ENCODE data around the gene NUDT6.

NUDT6 gene

DNA sequence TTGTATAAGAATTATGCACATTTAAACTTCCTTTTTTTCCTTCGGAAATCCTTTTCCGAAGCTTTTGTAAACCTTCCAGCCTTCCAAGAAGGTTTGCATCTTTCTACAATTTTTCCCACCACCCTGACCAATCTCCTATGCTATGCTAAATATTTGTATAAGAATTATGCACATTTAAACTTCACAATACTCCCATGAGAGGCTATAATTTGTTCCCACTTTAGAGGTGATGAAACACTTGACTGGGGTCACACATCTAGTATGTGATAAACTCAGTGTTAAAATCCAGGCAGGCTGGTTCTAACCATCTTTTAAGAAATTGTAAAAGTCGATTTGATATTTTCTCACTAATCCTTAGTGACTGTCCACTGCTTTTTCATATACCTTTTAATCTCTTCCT is 22.1 kb downstream of the NUDT6 start:
- Histone ChIP-seq H3K9ac (ENCODE audit: low read depth in 1 of 2, low read length in 2 of 2) (no peak overlapping the region), H3K9me3 (ENCODE audit: control insufficient read depth in 2 of 2, low read length in 2 of 2) (no peaks in the 10 kb centered on the region), H3K36me3 (ENCODE audit: control insufficient read depth in 2 of 2, insufficient read depth in 2 of 2, low read length in 2 of 2) (no peaks in the 10 kb centered on the region), H3K27me3 (ENCODE audit: control insufficient read depth in 2 of 2, insufficient read depth in 2 of 2, low read length in 2 of 2) (no peaks in the 10 kb centered on the region), H3K4me1 (ENCODE audit: control insufficient read depth in 2 of 2, insufficient read depth in 2 of 2, low read length in 2 of 2) (peaks cover 0 to 4% of the 10 kb centered on the region in 2 donors), H3K27ac (ENCODE audit: low read depth in 2 of 2, low read length in 2 of 2) (no peak overlapping the region), H3K4me3 (ENCODE audit: low read length in 2 of 2) (no peak overlapping the region)

DNA sequence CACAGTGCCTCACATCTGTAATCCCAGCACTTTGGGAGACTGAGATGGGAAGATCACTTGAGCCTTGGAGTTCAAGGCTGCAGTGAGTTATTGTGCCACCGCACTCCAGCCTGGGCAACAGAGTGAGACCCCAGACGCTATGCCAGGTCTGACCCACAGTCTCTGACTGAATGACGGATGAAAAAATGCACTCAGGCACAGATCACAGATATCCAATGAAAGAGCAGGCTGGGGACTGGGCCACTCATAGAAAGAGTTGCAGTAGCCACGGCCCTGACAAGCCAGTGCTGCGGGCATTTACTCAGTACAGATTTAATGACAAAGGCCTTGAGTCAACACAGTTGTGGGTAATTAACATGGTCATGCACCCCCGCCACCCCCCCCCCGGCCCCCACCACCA is 22.7 kb downstream of the NUDT6 start:
- peaks cover 0 to 4% of the 10 kb centered on the region in 2 donors for H3K4me1 ChIP-seq (ENCODE audit: control insufficient read depth in 2 of 2, insufficient read depth in 2 of 2, low read length in 2 of 2)
- H3K4me3 ChIP-seq (ENCODE audit: low read length in 2 of 2): no peak overlapping the region
- H3K27me3 ChIP-seq (ENCODE audit: control insufficient read depth in 2 of 2, insufficient read depth in 2 of 2, low read length in 2 of 2): no peaks in the 10 kb centered on the region
- H3K9me3 ChIP-seq (ENCODE audit: control insufficient read depth in 2 of 2, low read length in 2 of 2): no peaks in the 10 kb centered on the region
- no peaks in the 10 kb centered on the region for H3K36me3 ChIP-seq (ENCODE audit: control insufficient read depth in 2 of 2, insufficient read depth in 2 of 2, low read length in 2 of 2)
- no peak overlapping the region for H3K27ac ChIP-seq (ENCODE audit: low read depth in 2 of 2, low read length in 2 of 2)
- H3K9ac ChIP-seq (ENCODE audit: low read depth in 1 of 2, low read length in 2 of 2): no peak overlapping the region

DNA sequence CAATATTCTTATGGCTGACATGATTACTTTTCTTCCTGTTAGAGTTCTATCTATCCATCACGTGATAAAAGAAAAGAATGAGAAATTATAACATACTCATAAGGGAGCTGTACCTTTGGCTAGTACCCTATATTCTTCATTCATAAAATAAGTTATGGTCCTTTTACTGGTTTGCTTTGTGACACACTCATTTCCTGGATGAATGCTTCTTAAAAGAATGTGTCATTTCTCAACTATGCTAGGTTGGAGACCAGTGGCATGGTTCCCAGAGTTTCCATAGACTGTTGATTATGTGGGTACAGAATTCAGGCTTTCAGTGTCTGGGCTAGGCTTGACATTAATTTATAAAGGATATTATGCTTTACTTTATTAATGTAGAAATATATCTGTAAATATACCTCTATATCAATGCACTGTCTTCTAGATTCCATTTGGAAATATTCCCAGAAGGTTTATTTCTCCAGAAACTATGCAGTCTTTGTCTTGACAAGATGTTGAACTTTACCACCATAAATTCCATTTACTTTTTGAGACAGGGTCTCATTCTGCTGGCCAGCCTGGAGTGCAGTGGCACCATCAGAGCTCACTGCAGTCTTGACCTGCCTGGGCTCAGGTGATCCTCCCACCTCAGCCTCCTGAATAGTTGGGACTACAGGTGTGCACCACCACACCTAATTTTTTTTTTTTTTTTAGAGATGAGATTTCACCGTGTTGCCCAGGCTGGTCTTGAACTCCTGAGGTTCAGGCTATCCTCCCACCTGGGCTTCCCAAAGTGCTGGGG is 23.8 kb downstream of the NUDT6 start:
- no peaks in the 10 kb centered on the region for H3K9me3 ChIP-seq (ENCODE audit: control insufficient read depth in 2 of 2, low read length in 2 of 2)
- no peak overlapping the region for H3K27ac ChIP-seq (ENCODE audit: low read depth in 2 of 2, low read length in 2 of 2)
- no peaks in the 10 kb centered on the region for H3K27me3 ChIP-seq (ENCODE audit: control insufficient read depth in 2 of 2, insufficient read depth in 2 of 2, low read length in 2 of 2)
- H3K4me3 ChIP-seq (ENCODE audit: low read length in 2 of 2): no peak overlapping the region
- H3K36me3 ChIP-seq (ENCODE audit: control insufficient read depth in 2 of 2, insufficient read depth in 2 of 2, low read length in 2 of 2): no peaks in the 10 kb centered on the region
- peaks cover 0 to 4% of the 10 kb centered on the region in 2 donors for H3K4me1 ChIP-seq (ENCODE audit: control insufficient read depth in 2 of 2, insufficient read depth in 2 of 2, low read length in 2 of 2)
- H3K9ac ChIP-seq (ENCODE audit: low read depth in 1 of 2, low read length in 2 of 2): no peak overlapping the region

DNA sequence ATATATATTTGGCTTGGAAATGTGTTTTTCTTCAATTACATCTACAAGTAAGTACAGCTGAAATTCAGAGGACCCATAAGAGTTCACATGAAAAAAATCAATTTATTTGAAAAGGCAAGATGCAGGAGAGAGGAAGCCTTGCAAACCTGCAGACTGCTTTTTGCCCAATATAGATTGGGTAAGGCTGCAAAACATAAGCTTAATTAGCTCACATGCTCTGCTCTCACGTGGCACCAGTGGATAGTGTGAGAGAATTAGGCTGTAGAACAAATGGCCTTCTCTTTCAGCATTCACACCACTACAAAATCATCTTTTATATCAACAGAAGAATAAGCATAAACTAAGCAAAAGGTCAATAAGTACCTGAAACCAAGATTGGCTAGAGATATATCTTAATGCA is 26.1 kb downstream of the NUDT6 start:
- no peaks in the 10 kb centered on the region for H3K9me3 ChIP-seq (ENCODE audit: control insufficient read depth in 2 of 2, low read length in 2 of 2)
- no peak overlapping the region for H3K9ac ChIP-seq (ENCODE audit: low read depth in 1 of 2, low read length in 2 of 2)
- peaks cover 0 to 8% of the 10 kb centered on the region in 2 donors for H3K36me3 ChIP-seq (ENCODE audit: control insufficient read depth in 2 of 2, insufficient read depth in 2 of 2, low read length in 2 of 2)
- peaks cover 0 to 4% of the 10 kb centered on the region in 2 donors for H3K4me1 ChIP-seq (ENCODE audit: control insufficient read depth in 2 of 2, insufficient read depth in 2 of 2, low read length in 2 of 2)
- H3K27ac ChIP-seq (ENCODE audit: low read depth in 2 of 2, low read length in 2 of 2): no peak overlapping the region
- H3K27me3 ChIP-seq (ENCODE audit: control insufficient read depth in 2 of 2, insufficient read depth in 2 of 2, low read length in 2 of 2): no peaks in the 10 kb centered on the region
- H3K4me3 ChIP-seq (ENCODE audit: low read length in 2 of 2): no peak overlapping the region

DNA sequence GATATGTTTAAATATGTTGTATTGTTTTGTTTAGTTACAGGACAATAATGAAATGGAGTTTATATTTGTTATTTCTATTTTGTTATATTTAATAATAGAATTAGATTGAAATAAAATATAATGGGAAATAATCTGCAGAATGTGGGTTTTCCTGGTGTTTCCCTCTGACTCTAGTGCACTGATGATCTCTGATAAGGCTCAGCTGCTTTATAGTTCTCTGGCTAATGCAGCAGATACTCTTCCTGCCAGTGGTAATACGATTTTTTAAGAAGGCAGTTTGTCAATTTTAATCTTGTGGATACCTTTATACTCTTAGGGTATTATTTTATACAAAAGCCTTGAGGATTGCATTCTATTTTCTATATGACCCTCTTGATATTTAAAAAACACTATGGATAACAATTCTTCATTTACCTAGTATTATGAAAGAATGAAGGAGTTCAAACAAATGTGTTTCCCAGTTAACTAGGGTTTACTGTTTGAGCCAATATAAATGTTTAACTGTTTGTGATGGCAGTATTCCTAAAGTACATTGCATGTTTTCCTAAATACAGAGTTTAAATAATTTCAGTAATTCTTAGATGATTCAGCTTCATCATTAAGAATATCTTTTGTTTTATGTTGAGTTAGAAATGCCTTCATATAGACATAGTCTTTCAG is 26.9 kb downstream of the NUDT6 start:
- no peaks in the 10 kb centered on the region for H3K27me3 ChIP-seq (ENCODE audit: control insufficient read depth in 2 of 2, insufficient read depth in 2 of 2, low read length in 2 of 2)
- no peaks in the 10 kb centered on the region for H3K9me3 ChIP-seq (ENCODE audit: control insufficient read depth in 2 of 2, low read length in 2 of 2)
- no peak overlapping the region for H3K4me3 ChIP-seq (ENCODE audit: low read length in 2 of 2)
- no peak overlapping the region for H3K9ac ChIP-seq (ENCODE audit: low read depth in 1 of 2, low read length in 2 of 2)
- peaks cover 0 to 4% of the 10 kb centered on the region in 2 donors for H3K4me1 ChIP-seq (ENCODE audit: control insufficient read depth in 2 of 2, insufficient read depth in 2 of 2, low read length in 2 of 2)
- H3K27ac ChIP-seq (ENCODE audit: low read depth in 2 of 2, low read length in 2 of 2): no peak overlapping the region
- peaks cover 0 to 8% of the 10 kb centered on the region in 2 donors for H3K36me3 ChIP-seq (ENCODE audit: control insufficient read depth in 2 of 2, insufficient read depth in 2 of 2, low read length in 2 of 2)

- peaks cover 0 to 4% of the 10 kb centered on the region in 2 donors for H3K4me1 ChIP-seq (ENCODE audit: control insufficient read depth in 2 of 2, insufficient read depth in 2 of 2, low read length in 2 of 2)
- no peaks in the 10 kb centered on the region for H3K27me3 ChIP-seq (ENCODE audit: control insufficient read depth in 2 of 2, insufficient read depth in 2 of 2, low read length in 2 of 2)
- H3K27ac ChIP-seq (ENCODE audit: low read depth in 2 of 2, low read length in 2 of 2): no peak overlapping the region
- H3K9me3 ChIP-seq (ENCODE audit: control insufficient read depth in 2 of 2, low read length in 2 of 2): no peaks in the 10 kb centered on the region
- no peak overlapping the region for H3K9ac ChIP-seq (ENCODE audit: low read depth in 1 of 2, low read length in 2 of 2)
- no peak overlapping the region for H3K4me3 ChIP-seq (ENCODE audit: low read length in 2 of 2)
- H3K36me3 ChIP-seq (ENCODE audit: control insufficient read depth in 2 of 2, insufficient read depth in 2 of 2, low read length in 2 of 2): peaks cover 0 to 8% of the 10 kb centered on the region in 2 donors
Measured at GRCh38 chr4:122894827-122895226, 27.6 kb downstream of the NUDT6 start.

GRCh38 chr4:122890147-122890795 is 32.1 kb downstream of the NUDT6 start:
- Histone ChIP-seq H3K36me3 (ENCODE audit: control insufficient read depth in 2 of 2, insufficient read depth in 2 of 2, low read length in 2 of 2) (peaks cover 0 to 8% of the 10 kb centered on the region in 2 donors), H3K27ac (ENCODE audit: low read depth in 2 of 2, low read length in 2 of 2) (no peak overlapping the region), H3K4me1 (ENCODE audit: control insufficient read depth in 2 of 2, insufficient read depth in 2 of 2, low read length in 2 of 2) (no peaks in the 10 kb centered on the region), H3K9ac (ENCODE audit: low read depth in 1 of 2, low read length in 2 of 2) (no peak overlapping the region), H3K27me3 (ENCODE audit: control insufficient read depth in 2 of 2, insufficient read depth in 2 of 2, low read length in 2 of 2) (no peaks in the 10 kb centered on the region), H3K9me3 (ENCODE audit: control insufficient read depth in 2 of 2, low read length in 2 of 2) (no peaks in the 10 kb centered on the region), H3K4me3 (ENCODE audit: low read length in 2 of 2) (no peak overlapping the region)

- Histone ChIP-seq H3K4me3 (ENCODE audit: low read length in 2 of 2) (no peak overlapping the region), H3K9ac (ENCODE audit: low read depth in 1 of 2, low read length in 2 of 2) (no peak overlapping the region), H3K9me3 (ENCODE audit: control insufficient read depth in 2 of 2, low read length in 2 of 2) (no peaks in the 10 kb centered on the region), H3K36me3 (ENCODE audit: control insufficient read depth in 2 of 2, insufficient read depth in 2 of 2, low read length in 2 of 2) (peaks cover 0 to 8% of the 10 kb centered on the region in 2 donors), H3K27ac (ENCODE audit: low read depth in 2 of 2, low read length in 2 of 2) (no peak overlapping the region), H3K4me1 (ENCODE audit: control insufficient read depth in 2 of 2, insufficient read depth in 2 of 2, low read length in 2 of 2) (no peaks in the 10 kb centered on the region), H3K27me3 (ENCODE audit: control insufficient read depth in 2 of 2, insufficient read depth in 2 of 2, low read length in 2 of 2) (no peaks in the 10 kb centered on the region)
Measured at GRCh38 chr4:122889726-122890125, 32.7 kb downstream of the NUDT6 start.

- H3K9ac ChIP-seq (ENCODE audit: low read depth in 1 of 2, low read length in 2 of 2): no peak overlapping the region
- H3K9me3 ChIP-seq (ENCODE audit: control insufficient read depth in 2 of 2, low read length in 2 of 2): no peaks in the 10 kb centered on the region
Measured at GRCh38 chr4:122884499-122884898, 37.9 kb downstream of the NUDT6 start.

More at GRCh38 chr4:122884499-122884898, 37.9 kb downstream of the NUDT6 start:
- no peaks in the 10 kb centered on the region for H3K4me1 ChIP-seq (ENCODE audit: control insufficient read depth in 2 of 2, insufficient read depth in 2 of 2, low read length in 2 of 2)
- H3K27ac ChIP-seq (ENCODE audit: low read depth in 2 of 2, low read length in 2 of 2): no peak overlapping the region
- no peaks in the 10 kb centered on the region for H3K36me3 ChIP-seq (ENCODE audit: control insufficient read depth in 2 of 2, insufficient read depth in 2 of 2, low read length in 2 of 2)
- H3K27me3 ChIP-seq (ENCODE audit: control insufficient read depth in 2 of 2, insufficient read depth in 2 of 2, low read length in 2 of 2): no peaks in the 10 kb centered on the region
- no peak overlapping the region for H3K4me3 ChIP-seq (ENCODE audit: low read length in 2 of 2)
